H1 (cell line): Measurements from ENCODE around the gene MYH13. TPM values are rescaled to one million over a fixed set of nuclear protein-coding genes. Genes with fewer than 3 reads are reported as not detected.

Experiments
- CTCF ChIA-PET: fragments of 300-600 bp; sonication (Branson Sonifier 250); formaldehyde crosslinking; loops from one replicate; lab custom pipeline; 2021; ENCODE audit not compliant: partially characterized antibody; lab: Charles Lee
- POLR2A ChIA-PET: fragments of 300-600 bp; sonication (Branson Sonifier 250); formaldehyde crosslinking; loops from one replicate; lab custom pipeline; 2021; ENCODE audit warnings: inconsistent platforms; ENCODE audit not compliant: partially characterized antibody; lab: Charles Lee
- DNase-seq, 2 experiments: peaks; one replicate each; pipeline versions ENCODE4 v3.0.0 to v3.0.0-alpha.2; 2010 to 2022; ENCODE audit warnings: low spot score in 2 of 2, low read depth in 1 of 2, mixed read lengths in 1 of 2
- FAIRE-seq: peaks from 2 replicates; lab custom pipeline; 2011; peaks lifted over from hg19 to GRCh38; lab: Jason Lieb, UNC
- H2AFZ ChIP-seq: 2 replicates; pipeline ENCODE4 v1.8.1; 2012; ENCODE audit warnings: low read length, inconsistent platforms
- H2AK5ac ChIP-seq: 2 replicates; pipeline ENCODE4 v1.6.1; 2013; ENCODE audit warnings: low read depth, low read length
- H2BK120ac ChIP-seq: replicated peaks from 2 replicates; pipeline ENCODE3; 2013; ENCODE audit warnings: low read depth, low read length, inconsistent platforms
- H2BK12ac ChIP-seq: 2 replicates; pipeline ENCODE4 v1.6.1; 2013; ENCODE audit warnings: low read depth, low read length
- H2BK15ac ChIP-seq: 2 replicates; pipeline ENCODE4 v1.6.1; 2013; ENCODE audit warnings: low read length
- H2BK20ac ChIP-seq: 2 replicates; pipeline ENCODE4 v1.6.1; 2013; ENCODE audit warnings: low read length
- H2BK5ac ChIP-seq: 2 replicates; pipeline ENCODE4 v1.6.1; 2013; ENCODE audit warnings: low read depth, low read length
- H3K14ac ChIP-seq: 2 replicates; pipeline ENCODE4 v1.6.1; 2013; ENCODE audit warnings: inconsistent platforms; ENCODE audit not compliant: insufficient read length
- H3K18ac ChIP-seq: 2 replicates; pipeline ENCODE4 v1.6.1; 2013; ENCODE audit warnings: low read length; ENCODE audit errors: extremely low read depth
- H3K23ac ChIP-seq: 2 replicates; pipeline ENCODE4 v1.6.1; 2013; ENCODE audit warnings: inconsistent platforms; ENCODE audit not compliant: insufficient read length
- H3K23me2 ChIP-seq: 2 replicates; pipeline ENCODE4 v1.6.1; 2013; ENCODE audit warnings: low read depth, low read length
- H3K27ac ChIP-seq: 2 replicates; pipeline ENCODE4 v1.6.1; 2011; ENCODE audit warnings: low read depth, low read length, inconsistent platforms
- H3K27me3 ChIP-seq, 4 experiments: replicated peaks in 1 of 4; 1 replicate in 1 of 4; 2 replicates in 3 of 4; pipeline versions ENCODE4 v1.6.1 to v1.8.1; 2011 to 2013; ENCODE audit warnings: low read length in 3 of 4, mild to moderate bottlenecking in 3 of 4, inconsistent platforms in 2 of 4, mixed read lengths in 2 of 4, moderate library complexity in 1 of 4; ENCODE audit not compliant: control insufficient read depth in 3 of 4, insufficient read depth in 3 of 4; ENCODE audit errors: extremely low read depth in 1 of 4
- H3K36me3 ChIP-seq, 4 experiments: 2 replicates each; pipeline versions ENCODE4 v1.6.1 to v1.8.1; 2011 to 2013; ENCODE audit warnings: mild to moderate bottlenecking in 4 of 4, low read length in 3 of 4, moderate library complexity in 2 of 4, control low read depth in 1 of 4, inconsistent platforms in 1 of 4; ENCODE audit not compliant: insufficient read depth in 4 of 4, control insufficient read depth in 2 of 4
- H3K4ac ChIP-seq: replicated peaks from 2 replicates; pipeline ENCODE3; 2013; ENCODE audit warnings: low read length, low read depth, mixed read lengths, inconsistent platforms; ENCODE audit not compliant: insufficient read length
- H3K4me1 ChIP-seq, 4 experiments: replicated peaks in 1 of 4; 1 replicate in 1 of 4; 2 replicates in 3 of 4; pipeline versions ENCODE4 v1.6.1 to v1.8.1; 2011 to 2013; ENCODE audit warnings: low read length in 3 of 4, inconsistent platforms in 2 of 4, mixed read lengths in 1 of 4; ENCODE audit not compliant: insufficient read depth in 4 of 4, control insufficient read depth in 3 of 4
- H3K4me2 ChIP-seq, 2 experiments: 2 replicates each; pipeline versions ENCODE4 v1.6.1 to v1.8.1; 2011 to 2013; ENCODE audit warnings: low read depth in 2 of 2, low read length in 2 of 2, control low read depth in 1 of 2, inconsistent platforms in 1 of 2, mild to moderate bottlenecking in 1 of 2; ENCODE audit not compliant: insufficient read depth in 1 of 2
- H3K4me3 ChIP-seq, 4 experiments: fragments of 200-600, 300-600 bp in 1 of 4; sonication (generic), shearing (Covaris generic), sonication (Bioruptor Twin) in 1 of 4; 2 replicates each; pipeline versions ENCODE4 v1.5.1 to v1.8.1; 2011 to 2016; ENCODE audit warnings: low read length in 4 of 4, low read depth in 3 of 4, control low read depth in 2 of 4, inconsistent platforms in 2 of 4, mild to moderate bottlenecking in 2 of 4, mixed read lengths in 1 of 4, moderate library complexity in 1 of 4; ENCODE audit not compliant: insufficient read depth in 2 of 4; ENCODE audit errors: extremely low read depth in 1 of 4
- H3K56ac ChIP-seq: replicated peaks from 2 replicates; pipeline ENCODE3; 2013; ENCODE audit warnings: low read depth, mild to moderate bottlenecking, mixed read lengths, low read length, inconsistent platforms; ENCODE audit not compliant: insufficient read length
- H3K79me1 ChIP-seq: 2 replicates; pipeline ENCODE4 v1.6.1; 2013; ENCODE audit warnings: low read depth, low read length, control low read depth
- H3K79me2 ChIP-seq, 2 experiments: 2 replicates each; pipeline versions ENCODE4 v1.6.1 to v1.8.1; 2012 to 2013; ENCODE audit warnings: low read length in 2 of 2, mild to moderate bottlenecking in 2 of 2, inconsistent platforms in 1 of 2; ENCODE audit not compliant: insufficient read depth in 2 of 2, control insufficient read depth in 1 of 2
- H3K9ac ChIP-seq, 4 experiments: replicated peaks in 1 of 4; 1 replicate in 1 of 4; 2 replicates in 3 of 4; pipeline versions ENCODE4 v1.6.1 to v1.8.1; 2011 to 2013; ENCODE audit warnings: low read depth in 3 of 4, low read length in 3 of 4, control low read depth in 2 of 4, mild to moderate bottlenecking in 2 of 4, moderate library complexity in 2 of 4, inconsistent platforms in 1 of 4; ENCODE audit errors: extremely low read depth in 1 of 4
- H3K9me3 ChIP-seq, 2 experiments: 2 replicates each; pipeline versions ENCODE4 v1.6.1 to v1.8.1; 2012 to 2013; ENCODE audit warnings: mild to moderate bottlenecking in 2 of 2, moderate library complexity in 2 of 2, control low read depth in 1 of 2, inconsistent platforms in 1 of 2, low read depth in 1 of 2, low read length in 1 of 2, mixed read lengths in 1 of 2; ENCODE audit not compliant: insufficient read depth in 2 of 2
- H4K20me1 ChIP-seq, 2 experiments: replicated peaks in 1 of 2; 2 replicates each; pipeline versions ENCODE3 to v1.8.1; 2011 to 2013; ENCODE audit warnings: inconsistent platforms in 2 of 2, low read length in 2 of 2, mild to moderate bottlenecking in 1 of 2; ENCODE audit not compliant: insufficient read depth in 2 of 2, control insufficient read depth in 1 of 2
- H4K5ac ChIP-seq: 2 replicates; pipeline ENCODE4 v1.6.1; 2013; ENCODE audit warnings: low read length, low read depth, mixed read lengths, inconsistent platforms; ENCODE audit not compliant: insufficient read length
- H4K8ac ChIP-seq: 2 replicates; pipeline ENCODE4 v1.8.0; 2013; ENCODE audit warnings: mild to moderate bottlenecking, moderate library complexity, low read length, inconsistent platforms; ENCODE audit not compliant: insufficient read depth; ENCODE audit errors: extremely low read depth
- H4K91ac ChIP-seq: replicated peaks from 2 replicates; pipeline ENCODE3; 2013; ENCODE audit warnings: low read length, mixed read lengths, inconsistent platforms; ENCODE audit not compliant: insufficient read length
- CEBPB ChIP-seq: IDR thresholded peaks from 2 replicates; pipeline ENCODE4 v1.6.1; 2012; ENCODE audit warnings: low read depth, low read length
- EZH2 ChIP-seq: fragments of 200-600 bp; sonication (generic); IDR thresholded peaks from 2 replicates; pipeline ENCODE4 v1.7.1; 2012; ENCODE audit warnings: low read depth, mild to moderate bottlenecking, moderate library complexity, low read length, inconsistent platforms; ENCODE audit not compliant: severe bottlenecking
- GABPA ChIP-seq: IDR thresholded peaks from 2 replicates; pipeline ENCODE4 v1.6.1; 2011; ENCODE audit warnings: mild to moderate bottlenecking, low read length, moderate library complexity, borderline replicate concordance; ENCODE audit not compliant: insufficient read depth
- JUN ChIP-seq: IDR thresholded peaks from 2 replicates; pipeline ENCODE4 v1.6.1; 2011; ENCODE audit warnings: low read depth, mild to moderate bottlenecking, improper control_type of control experiment, low read length
- MAFK ChIP-seq: IDR thresholded peaks from 2 replicates; pipeline ENCODE4 v1.6.1; 2012; ENCODE audit warnings: low read depth, mild to moderate bottlenecking, improper control_type of control experiment, low read length
- NRF1 ChIP-seq: IDR thresholded peaks from 2 replicates; pipeline ENCODE4 v1.6.1; 2011; ENCODE audit warnings: mild to moderate bottlenecking, low read depth, low read length, improper control_type of control experiment
- POLR2A ChIP-seq, 2 experiments: IDR thresholded peaks; 1 replicate in 1 of 2; 2 replicates in 1 of 2; pipeline ENCODE4 v1.6.1; 2011; ENCODE audit warnings: low read depth in 2 of 2, low read length in 2 of 2, mild to moderate bottlenecking in 2 of 2; ENCODE audit errors: control extremely low read depth in 1 of 2
- RNF2 ChIP-seq: fragments of 200-900, 300-1000 bp; sonication (generic); IDR thresholded peaks from 2 replicates; pipeline ENCODE4 v1.7.1; 2016; ENCODE audit warnings: borderline replicate concordance, low read depth, mild to moderate bottlenecking, antibody characterized with exemption, low read length; ENCODE audit not compliant: poor library complexity, severe bottlenecking; ENCODE audit errors: missing control alignments
- RXRA ChIP-seq: IDR thresholded peaks from 2 replicates; pipeline ENCODE4 v1.6.1; 2011; ENCODE audit warnings: low read depth, mild to moderate bottlenecking, low read length, moderate library complexity; ENCODE audit not compliant: insufficient read depth
- SP1 ChIP-seq: IDR thresholded peaks from 2 replicates; pipeline ENCODE4 v1.6.1; 2011; ENCODE audit warnings: low read depth, low read length
- SP2 ChIP-seq: IDR thresholded peaks from 2 replicates; pipeline ENCODE4 v1.6.1; 2012; ENCODE audit warnings: mild to moderate bottlenecking, low read length, inconsistent platforms
- SRF ChIP-seq: IDR thresholded peaks from 2 replicates; pipeline ENCODE4 v1.6.1; 2011; ENCODE audit warnings: mild to moderate bottlenecking, low read depth, low read length, moderate library complexity
- SUZ12 ChIP-seq: fragments of 200-600 bp; sonication (generic); IDR thresholded peaks from 2 replicates; pipeline ENCODE4 v1.6.1; 2012; ENCODE audit warnings: mild to moderate bottlenecking, inconsistent platforms, low read length, moderate library complexity, mixed read lengths
- TCF12 ChIP-seq: IDR thresholded peaks from 2 replicates; pipeline ENCODE4 v1.6.1; 2011; ENCODE audit warnings: low read depth, mild to moderate bottlenecking, low read length
- WGBS, 2 experiments: shearing (Covaris generic) in 1 of 2; methylation state at CpG; one replicate each; pipeline versions ENCODE4 v1.1.6 to v1.1.7; 2013 to 2015; ENCODE audit warnings: low lambda C conversion rate in 2 of 2, mixed read lengths in 2 of 2, inconsistent platforms in 1 of 2, low coverage in 1 of 2, missing lambda C conversion rate in 1 of 2; ENCODE audit not compliant: insufficient replicate concordance in 2 of 2, insufficient coverage in 1 of 2, insufficient read length in 1 of 2; ENCODE audit errors: extremely low coverage in 1 of 2, missing lambda C conversion rate in 1 of 2; 5-methylcytosine and 5-hydroxymethylcytosine counted together
- polyA plus RNA-seq, 7 experiments: library from polyadenylated mRNA; depleted of rRNA in 3 of 7; stranded (reverse) in 5 of 7; unstranded in 2 of 7; fragments of >200 nt in 5 of 7; fragments of 200-250 nt in 2 of 7; gene quantifications; 1 replicate in 5 of 7; 2 replicates in 1 of 7; 4 replicates in 1 of 7; pipeline versions ENCODE4 v1.2.1 to v1.2.3, GENCODE V29; 2011 to 2013; ENCODE audit warnings: missing spikeins in 2 of 7, mixed read lengths in 2 of 7
- total RNA-seq: library from RNA; stranded (reverse); fragmentation: NEBNext Ultra II Directional; extraction: Animal tissue kit (Norgen Biotek cat#: 25700); gene quantifications from 2 replicates; pipeline ENCODE4 v1.2.1, GENCODE V29; 2021

Gene MYH13
- total and polyA plus RNA-seq, 2 of the 8 experiments (the other 6 are each of a cell fraction or from before 2014, with no cell fraction given): not detected

DNA sequence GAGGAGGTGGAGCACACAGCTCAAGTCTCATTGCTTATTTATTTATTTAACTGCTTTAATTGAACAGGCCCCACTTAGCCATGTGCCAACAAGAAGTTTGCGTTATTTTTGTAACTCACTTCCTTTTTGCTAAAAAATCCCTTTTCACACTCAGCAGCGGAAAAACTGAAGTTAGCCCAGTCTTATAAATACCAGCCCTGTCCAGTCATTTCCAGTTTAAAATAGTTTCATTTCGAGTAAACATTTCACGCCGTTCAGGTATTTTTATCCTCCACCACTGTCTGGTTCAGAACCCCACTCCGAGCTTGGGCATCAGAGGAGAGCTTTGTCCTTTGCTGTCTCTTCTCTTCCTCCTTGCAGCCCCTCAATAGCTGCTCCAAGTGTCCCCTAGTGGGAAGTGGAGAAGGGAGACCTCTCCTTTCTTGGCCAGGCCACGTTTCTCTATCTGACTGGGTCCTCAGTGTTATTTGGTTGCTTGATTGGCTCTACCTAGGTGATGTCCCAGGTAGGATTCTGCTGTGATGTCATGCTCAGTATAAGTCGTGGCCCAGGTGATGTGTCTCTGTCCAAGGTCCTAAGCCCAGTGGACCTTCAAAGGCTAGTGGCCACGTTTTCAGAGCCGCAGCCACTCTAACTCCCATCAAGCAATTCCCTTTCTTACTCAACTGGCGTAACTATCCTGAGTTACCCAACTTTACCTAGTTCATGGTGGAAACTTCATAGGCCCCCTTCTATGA is 121.4 kb downstream of the MYH13 start:
- H4K5ac ChIP-seq: no peak overlapping the region
- H3K27ac ChIP-seq: no peak overlapping the region
- no peaks in the 10 kb centered on the region for H3K23me2 ChIP-seq
- H2AFZ ChIP-seq: no peak overlapping the region
- H4K20me1 ChIP-seq: no peaks in the 10 kb centered on the region
- no peaks in the 10 kb centered on the region for H3K79me2 ChIP-seq
- no peak overlapping the region for H3K18ac ChIP-seq
- no peak overlapping the region for H2BK15ac ChIP-seq
- no peaks in the 10 kb centered on the region for H3K9me3 ChIP-seq
- H2BK120ac ChIP-seq: no peak overlapping the region
- no peaks in the 10 kb centered on the region for H3K36me3 ChIP-seq
- no peak overlapping the region for H3K56ac ChIP-seq
- no peak overlapping the region for H2BK5ac ChIP-seq
- ChIA-PET POLR2A (no interaction called here), CTCF (interaction anchor here (0.6 kb wide), 1 partner anchor 322 kb away, joined by 3 read pairs; no protein-coding TSS in a partner anchor)
- H3K14ac ChIP-seq: no peak overlapping the region
- H3K9ac ChIP-seq: no peak overlapping the region
- 88% methylated on average over 11 of the region's 11 CpGs; no CpG with 5 or more reads in 1 of the 2 experiments for WGBS, 2 experiments
- H4K8ac ChIP-seq: no peak overlapping the region
- no peak overlapping the region for H3K23ac ChIP-seq
- no peak overlapping the region for H2BK12ac ChIP-seq
- H3K4me2 ChIP-seq: no peak overlapping the region
- H2BK20ac ChIP-seq: no peak overlapping the region
- no peak overlapping the region for H4K91ac ChIP-seq
- no peak overlapping the region for H3K4ac ChIP-seq
- no peak for DNase-seq
- no peaks in the 10 kb centered on the region for H3K79me1 ChIP-seq
- no peaks in the 10 kb centered on the region for H3K27me3 ChIP-seq
- no peak overlapping the region for H2AK5ac ChIP-seq
- no peak overlapping the region for H3K4me3 ChIP-seq
- H3K4me1 ChIP-seq: no peaks in the 10 kb centered on the region
- no peak for FAIRE-seq
- no peak for TF ChIP-seq TCF12
- TF ChIP-seq NRF1: no peak
- TF ChIP-seq SP1: no peak
- no peak for TF ChIP-seq MAFK
- TF ChIP-seq RNF2: no peak
- no peak for TF ChIP-seq GABPA
- no peak for TF ChIP-seq CEBPB
- TF ChIP-seq EZH2: no peak
- TF ChIP-seq POLR2A (IDR thresholded peaks at IDR 0.05; ENCODE audit: control extremely low read depth in 1 of 2, low read depth in 2 of 2, low read length in 2 of 2): no peak
- TF ChIP-seq JUN: no peak
- no peak for TF ChIP-seq SRF
- TF ChIP-seq SUZ12: no peak
- TF ChIP-seq SP2: no peak
- no peak for TF ChIP-seq RXRA
